ENCODE data around the gene ATAD1. TPM values are rescaled to one million over a fixed set of nuclear protein-coding genes. Genes with fewer than 3 reads are reported as not detected.

The ATAD1 gene
- total and polyA plus RNA-seq, 8 donors: 3.6 to 23.4 (median 16.0) TPM

- peak overlapping the region; percentile 35 to 77 (median 58) for H3K4me3 ChIP-seq
- peaks cover 10 to 30% (median 12%) of the 10 kb centered on the region in 3 donors for H3K4me1 ChIP-seq
- H3K9me3 ChIP-seq: no peaks in the 10 kb centered on the region
- TF ChIP-seq, protein P1, sequence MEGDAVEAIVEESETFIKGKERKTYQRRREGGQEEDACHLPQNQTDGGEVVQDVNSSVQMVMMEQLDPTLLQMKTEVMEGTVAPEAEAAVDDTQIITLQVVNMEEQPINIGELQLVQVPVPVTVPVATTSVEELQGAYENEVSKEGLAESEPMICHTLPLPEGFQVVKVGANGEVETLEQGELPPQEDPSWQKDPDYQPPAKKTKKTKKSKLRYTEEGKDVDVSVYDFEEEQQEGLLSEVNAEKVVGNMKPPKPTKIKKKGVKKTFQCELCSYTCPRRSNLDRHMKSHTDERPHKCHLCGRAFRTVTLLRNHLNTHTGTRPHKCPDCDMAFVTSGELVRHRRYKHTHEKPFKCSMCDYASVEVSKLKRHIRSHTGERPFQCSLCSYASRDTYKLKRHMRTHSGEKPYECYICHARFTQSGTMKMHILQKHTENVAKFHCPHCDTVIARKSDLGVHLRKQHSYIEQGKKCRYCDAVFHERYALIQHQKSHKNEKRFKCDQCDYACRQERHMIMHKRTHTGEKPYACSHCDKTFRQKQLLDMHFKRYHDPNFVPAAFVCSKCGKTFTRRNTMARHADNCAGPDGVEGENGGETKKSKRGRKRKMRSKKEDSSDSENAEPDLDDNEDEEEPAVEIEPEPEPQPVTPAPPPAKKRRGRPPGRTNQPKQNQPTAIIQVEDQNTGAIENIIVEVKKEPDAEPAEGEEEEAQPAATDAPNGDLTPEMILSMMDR (IDR thresholded peaks at IDR 0.05): no peak
- ATAC-seq: peak; percentile 33 to 74 (median 60)
- H3K27me3 ChIP-seq: no peaks in the 10 kb centered on the region
- peak overlapping the region; percentile 69 to 85 (median 82) for H3K27ac ChIP-seq
- intact Hi-C loops (cut with DNase I): no loop called here
- 13 to 14% methylated on average over 29 of the region's 29 CpGs for WGBS, 2 donors
- H3K36me3 ChIP-seq: no peaks in the 10 kb centered on the region
- DNase-seq: peak in 5 of 6 donors; percentile 28 to 64 (median 34)
- FAIRE-seq: no peak
These were observed 671 bp upstream of the ATAD1 start for GRCh38 chr10:87818505-87819288.

GRCh38 chr10:87816898-87817608, 973 bp downstream of the ATAD1 start:
- FAIRE-seq: peak; percentile 13
- Histone ChIP-seq H3K4me1 (peaks cover 10 to 30% (median 12%) of the 10 kb centered on the region in 3 donors), H3K27ac (peak overlapping the region in 3 of 4 donors; percentile 69 to 85 (median 84))

DNA sequence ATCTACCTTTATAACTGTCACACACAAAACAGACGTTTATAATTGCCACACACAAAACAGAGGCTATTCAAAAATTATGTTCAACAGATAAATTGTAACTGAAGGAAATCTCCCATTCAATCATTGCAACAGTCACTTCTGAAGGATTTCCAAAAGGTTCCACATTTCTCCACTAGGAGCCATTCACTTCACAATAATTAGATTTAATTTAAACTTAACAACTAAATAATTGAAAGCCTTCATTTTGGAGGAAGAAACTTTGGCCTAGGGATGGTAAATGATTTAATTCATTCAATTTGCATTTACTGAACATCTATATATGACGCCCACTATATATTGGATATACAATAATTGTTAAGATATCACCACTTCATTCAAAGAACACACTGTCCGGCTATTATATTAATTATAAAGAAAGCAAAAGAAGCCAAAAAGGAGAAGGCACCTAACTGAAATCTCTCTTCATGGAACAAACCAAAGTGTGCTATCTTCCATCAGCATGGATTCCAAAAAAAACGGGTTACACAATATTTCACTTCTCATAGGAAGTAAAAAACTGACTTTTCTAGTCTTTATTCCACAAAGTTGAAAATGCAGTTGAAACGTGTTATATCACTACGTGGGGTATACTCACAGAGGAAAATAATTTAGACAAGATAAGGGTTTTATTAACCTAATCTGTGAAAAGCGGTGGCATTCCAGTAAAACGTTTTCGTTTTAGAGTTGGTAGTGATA, 1.7 kb downstream of the ATAD1 start:
- Histone ChIP-seq H3K36me3 (no peaks in the 10 kb centered on the region), H3K4me1 (peaks cover 10 to 30% (median 12%) of the 10 kb centered on the region in 3 donors), H3K27me3 (no peaks in the 10 kb centered on the region), H3K9me3 (no peaks in the 10 kb centered on the region), H3K4me3 (peak overlapping the region in 2 of 4 donors; percentile 35 to 77), H3K27ac (no peak overlapping the region)
- ATAC-seq (no peak), FAIRE-seq (no peak), DNase-seq (no peak)
- TF ChIP-seq, protein P1 (IDR thresholded peaks at IDR 0.05): no peak
- intact Hi-C loops (cut with DNase I): no loop called here
- WGBS, 2 donors: 45 to 51% methylated on average over 9 of the region's 9 CpGs

More at GRCh38 chr10:87816898-87817608, 973 bp downstream of the ATAD1 start:
- Histone ChIP-seq H3K4me3 (peak overlapping the region; percentile 35 to 77 (median 58)), H3K36me3 (no peaks in the 10 kb centered on the region), H3K27me3 (no peaks in the 10 kb centered on the region), H3K9me3 (no peaks in the 10 kb centered on the region)
- intact Hi-C loops (cut with DNase I): no loop called here
- ATAC-seq (no peak), DNase-seq (no peak)
- WGBS, 2 donors: 10 to 13% methylated on average over 10 of the region's 10 CpGs
- TF ChIP-seq, protein P1 (IDR thresholded peaks at IDR 0.05): no peak

DNA sequence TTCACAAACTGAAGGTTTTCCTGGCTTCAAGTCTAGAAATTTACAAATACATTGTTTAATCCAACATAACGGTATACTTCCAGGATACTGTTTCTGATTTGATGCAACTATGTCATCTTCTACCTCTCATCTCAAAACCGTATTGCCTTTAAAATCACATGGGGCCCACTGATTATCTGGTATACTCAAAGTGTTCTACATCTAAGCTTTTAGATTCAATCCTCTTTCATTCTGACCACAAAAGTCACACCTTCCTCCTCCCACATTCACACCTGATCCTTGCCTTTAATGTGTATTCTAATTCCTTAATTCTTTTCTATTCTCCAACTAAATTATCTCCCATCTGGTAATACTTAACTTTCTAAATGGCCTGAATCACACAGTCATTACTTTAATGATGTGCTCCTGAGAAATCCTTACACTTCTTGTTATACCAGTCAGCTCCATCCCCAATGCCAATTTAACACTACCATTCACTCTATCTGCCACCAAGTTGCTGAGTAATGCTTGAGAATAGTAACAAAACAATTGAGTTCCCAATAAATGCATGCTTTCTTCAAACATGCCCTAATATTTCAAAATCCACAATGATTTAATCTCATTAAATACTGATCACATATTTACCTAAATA, 13.0 kb downstream of the ATAD1 start:
- intact Hi-C loops (cut with DNase I): no loop called here
- Histone ChIP-seq H3K4me1 (no peaks in the 10 kb centered on the region), H3K4me3 (no peak overlapping the region), H3K27me3 (no peaks in the 10 kb centered on the region), H3K9me3 (no peaks in the 10 kb centered on the region), H3K27ac (no peak overlapping the region), H3K36me3 (no peaks in the 10 kb centered on the region)
- DNase-seq: no peak
- WGBS, 2 donors: 93 to 97% methylated on average over 2 of the region's 2 CpGs
- FAIRE-seq: no peak
- no peak for ATAC-seq
- TF ChIP-seq, protein P1 (IDR thresholded peaks at IDR 0.05): no peak
